Endothelial cell of umbilical vein (primary cell): Measurements from ENCODE around the gene NFE2L1. TPM values are rescaled to one million over a fixed set of nuclear protein-coding genes. Genes with fewer than 3 reads are reported as not detected.

Experiments
- BruUV-seq: library from RNA; stranded (reverse); fragments of 400-500 nt; replicated peaks from 2 replicates; lab custom pipeline; 2021; lab: Mats Ljungman, UMichigan
- CTCF ChIA-PET: fragments of 300-600, 350-600 bp; sonication (Branson Sonifier 250); formaldehyde crosslinking; loops from one replicate; lab custom pipeline; 2021; ENCODE audit warnings: antibody characterized with exemption, inconsistent platforms; lab: Charles Lee
- POLR2A ChIA-PET: fragments of 300-600, 350-600 bp; sonication (Branson Sonifier 250); formaldehyde crosslinking; loops from one replicate; lab custom pipeline; 2021; ENCODE audit warnings: antibody characterized with exemption, inconsistent platforms; lab: Charles Lee
- DNase-seq: peaks from one replicate; pipeline ENCODE4 v3.0.0-alpha.2; 2011; ENCODE audit warnings: low read depth, low spot score
- FAIRE-seq: peaks from 2 replicates; lab custom pipeline; 2011; peaks lifted over from hg19 to GRCh38; lab: Jason Lieb, UNC
- H2AFZ ChIP-seq: 2 replicates; pipeline ENCODE4 v1.6.0; 2012; ENCODE audit warnings: low read depth, low read length, control low read depth, inconsistent platforms
- H3K27ac ChIP-seq: 2 replicates; pipeline ENCODE4 v1.5.1; 2011; ENCODE audit warnings: low read depth, mild to moderate bottlenecking, control low read depth, low read length, moderate library complexity; ENCODE audit not compliant: insufficient read depth
- H3K27me3 ChIP-seq, 2 experiments: 2 replicates each; pipeline versions ENCODE4 v1.6.0 to v1.6.1; 2011; ENCODE audit warnings: low read length in 2 of 2, mixed read lengths in 1 of 2; ENCODE audit not compliant: control insufficient read depth in 2 of 2, insufficient read depth in 2 of 2
- H3K36me3 ChIP-seq, 2 experiments: 2 replicates in 1 of 2; 3 replicates in 1 of 2; pipeline ENCODE4 v1.5.1; 2011; ENCODE audit warnings: low read length in 2 of 2, mild to moderate bottlenecking in 1 of 2, moderate library complexity in 1 of 2; ENCODE audit not compliant: control insufficient read depth in 2 of 2, insufficient read depth in 2 of 2; ENCODE audit errors: extremely low read depth in 1 of 2
- H3K4me1 ChIP-seq: 3 replicates; pipeline ENCODE4 v1.5.1; 2011; ENCODE audit warnings: mild to moderate bottlenecking, low read length; ENCODE audit not compliant: control insufficient read depth, insufficient read depth; ENCODE audit errors: extremely low read depth
- H3K4me2 ChIP-seq: 2 replicates; pipeline ENCODE4 v1.6.1; 2011; ENCODE audit warnings: low read length, control low read depth, mixed read lengths; ENCODE audit not compliant: insufficient read depth
- H3K4me3 ChIP-seq, 3 experiments: fragments of 200-600 bp in 1 of 3; sonication (generic), shearing (Covaris generic) in 1 of 3; replicated peaks in 1 of 3; 2 replicates each; pipeline ENCODE4 v1.5.1; 2011 to 2016; ENCODE audit warnings: control low read depth in 3 of 3, low read length in 3 of 3, mild to moderate bottlenecking in 2 of 3, inconsistent platforms in 1 of 3, low read depth in 1 of 3, moderate library complexity in 1 of 3; ENCODE audit not compliant: insufficient read depth in 1 of 3
- H3K79me2 ChIP-seq: 2 replicates; pipeline ENCODE4 v1.6.0; 2012; ENCODE audit warnings: low read length, inconsistent platforms; ENCODE audit not compliant: control insufficient read depth, insufficient read depth
- H3K9ac ChIP-seq: replicated peaks from 2 replicates; pipeline ENCODE3; 2011; ENCODE audit warnings: low read length, control low read depth; ENCODE audit not compliant: insufficient read depth; ENCODE audit errors: extremely low read depth
- H3K9me1 ChIP-seq: replicated peaks from 3 replicates; pipeline ENCODE4 v1.6.0; 2011; ENCODE audit warnings: mild to moderate bottlenecking, low read length; ENCODE audit not compliant: control insufficient read depth, insufficient read depth; ENCODE audit errors: extremely low read depth
- H3K9me3 ChIP-seq: replicated peaks from 2 replicates; pipeline ENCODE4 v1.5.1; 2012; ENCODE audit warnings: low read length, inconsistent platforms; ENCODE audit not compliant: control insufficient read depth, insufficient read depth
- H4K20me1 ChIP-seq: replicated peaks from 2 replicates; pipeline ENCODE3; 2011; ENCODE audit warnings: mild to moderate bottlenecking, low read length; ENCODE audit not compliant: control insufficient read depth, insufficient read depth; ENCODE audit errors: extremely low read depth
- CTCF ChIP-seq, 2 donors: IDR thresholded peaks; 1 replicate in 1 of 2; 2 replicates in 1 of 2; pipeline ENCODE4 v1.5.1; 2011; ENCODE audit warnings: low read length in 2 of 2, mild to moderate bottlenecking in 2 of 2, moderate library complexity in 2 of 2, control low read depth in 1 of 2, inconsistent platforms in 1 of 2, low read depth in 1 of 2; ENCODE audit not compliant: insufficient read depth in 1 of 2; ENCODE audit errors: extremely low read depth in 1 of 2
- EZH2 ChIP-seq: IDR thresholded peaks from 2 replicates; pipeline ENCODE4 v1.6.1; 2012; ENCODE audit warnings: borderline replicate concordance, low read depth, mild to moderate bottlenecking, moderate library complexity, low read length, inconsistent platforms; ENCODE audit not compliant: severe bottlenecking
- FOS ChIP-seq: IDR thresholded peaks from 2 replicates; pipeline ENCODE4 v1.6.1; 2011; ENCODE audit warnings: mild to moderate bottlenecking, low read length, moderate library complexity, borderline replicate concordance; ENCODE audit not compliant: insufficient read depth
- GATA2 ChIP-seq: IDR thresholded peaks from 2 replicates; pipeline ENCODE4 v1.7.0; 2011; ENCODE audit warnings: low read depth, mild to moderate bottlenecking, moderate library complexity, mixed read lengths, low read length; ENCODE audit not compliant: insufficient read length, insufficient read depth
- JUN ChIP-seq: IDR thresholded peaks from 2 replicates; pipeline ENCODE4 v1.6.1; 2011; ENCODE audit warnings: borderline replicate concordance, low read depth; ENCODE audit not compliant: insufficient read length, insufficient read depth
- MAX ChIP-seq: IDR thresholded peaks from 2 replicates; pipeline ENCODE4 v1.6.1; 2011; ENCODE audit not compliant: insufficient read depth, insufficient read length
- MYC ChIP-seq: IDR thresholded peaks from one replicate; pipeline ENCODE4 v1.6.1; 2011; ENCODE audit warnings: mild to moderate bottlenecking, low read depth, low read length
- POLR2A ChIP-seq: IDR thresholded peaks from 2 replicates; pipeline ENCODE4 v1.6.1; 2012; ENCODE audit warnings: low read depth, mild to moderate bottlenecking, control low read depth, low read length
- POLR2AphosphoS5 ChIP-seq: IDR thresholded peaks from 2 replicates; pipeline ENCODE4 v1.6.1; 2012; ENCODE audit warnings: low read depth, mild to moderate bottlenecking, control low read depth, low read length, moderate library complexity; ENCODE audit not compliant: insufficient read depth
- dilution Hi-C: fragments of 300-500 bp; cut with MboI; formaldehyde crosslinking; loops from one replicate; pipeline ENCODE4 v1.15.0; 2019; ENCODE audit warnings: low sequenced_read_pairs; ENCODE audit not compliant: extremely low pct_ligation_motif_present
- intact Hi-C: fragments of 100-400 bp; cut with micrococcal nuclease; formaldehyde crosslinking; loops from one replicate; pipeline ENCODE4 v1.10.0; 2022
- polyA plus RNA-seq, 4 experiments: library from polyadenylated mRNA; depleted of rRNA in 3 of 4; stranded (reverse) in 3 of 4; unstranded in 1 of 4; fragments of >200 nt; gene quantifications; 2 replicates each; pipeline versions ENCODE4 v1.2.1 to v1.2.3, GENCODE V29; 2011 to 2012; ENCODE audit warnings: missing spikeins in 1 of 4
- total RNA-seq: library from RNA; stranded (reverse); gene quantifications from 2 replicates; pipeline ENCODE4 v1.2.3, GENCODE V29; 2021

The NFE2L1 gene
- total and polyA plus RNA-seq, 2 donors (not counting 3 experiments of a cell fraction or from before 2014, with no cell fraction given): 187 to 236 TPM

GRCh38 chr17:48053758-48054237 lies 5.6 kb downstream of the NFE2L1 start:
- ChIA-PET CTCF (interaction anchor here (1.1 to 2.3 kb wide), 4 partner anchors 13 to 35 kb away, joined by 3 to 25 read pairs (median 18); no protein-coding TSS in a partner anchor), POLR2A (no interaction called here)
- Histone ChIP-seq H3K9ac (no peak overlapping the region), H3K36me3 (peaks cover 19 to 42% of the 10 kb centered on the region in 2 experiments), H3K4me2 (no peak overlapping the region), H3K27me3 (no peaks in the 10 kb centered on the region), H3K79me2 (peaks cover 69% of the 10 kb centered on the region), H2AFZ (no peak overlapping the region), H3K4me1 (peaks cover 46% of the 10 kb centered on the region), H3K27ac (no peak overlapping the region), H4K20me1 (no peaks in the 10 kb centered on the region), H3K9me3 (no peaks in the 10 kb centered on the region), H3K4me3 (no peak overlapping the region), H3K9me1 (no peaks in the 10 kb centered on the region)
- DNase-seq: no peak
- no TSS peak for BruUV-seq
- no peak for TF ChIP-seq POLR2A
- no peak for TF ChIP-seq GATA2
- no peak for TF ChIP-seq FOS
- TF ChIP-seq EZH2: no peak
- no peak for TF ChIP-seq JUN
- no peak for TF ChIP-seq POLR2AphosphoS5
- TF ChIP-seq CTCF (IDR thresholded peaks at IDR 0.05; ENCODE audit: extremely low read depth in 1 of 2, insufficient read depth in 1 of 2, low read depth in 1 of 2, low read length in 2 of 2): no peak
- TF ChIP-seq MYC: no peak
- no peak for TF ChIP-seq MAX
- intact Hi-C loops: no loop called here
- no peak for FAIRE-seq
- dilution Hi-C loops: no loop called here
